ENCODE results near the gene TMEM45A.

- TF ChIP-seq EZH2phosphoT487 (IDR thresholded peaks at IDR 0.05; ENCODE audit: insufficient read depth, low read depth) (no peak), EZH2 (IDR thresholded peaks at IDR 0.05; ENCODE audit: insufficient read depth, poor library complexity, severe bottlenecking) (no peak)
These were observed 25.8 kb downstream of the TMEM45A start for GRCh38 chr3:100518244-100518643.
